Measurements from ENCODE around the gene TRERF1.
"Not testable (repeated sequence)": the region's sequence is repeated elsewhere in the genome, so short reads cannot be mapped to it uniquely, and the experiment has no call there.

TRERF1 gene

GRCh38 chr6:42197555-42198362 is 254.0 kb downstream of the TRERF1 start:
- TF ChIP-seq CTCF (IDR thresholded peaks at IDR 0.05; ENCODE audit: extremely low read depth, insufficient read depth, missing control alignments), result no peak
- DNase-seq (ENCODE audit: low spot score), result no peak
- in situ Hi-C loops (cut with MboI; ENCODE audit: low pct_unique_long_range_greater_than_20kb, low sequenced_read_pairs, unreplicated experiment), result no loop called here

DNA sequence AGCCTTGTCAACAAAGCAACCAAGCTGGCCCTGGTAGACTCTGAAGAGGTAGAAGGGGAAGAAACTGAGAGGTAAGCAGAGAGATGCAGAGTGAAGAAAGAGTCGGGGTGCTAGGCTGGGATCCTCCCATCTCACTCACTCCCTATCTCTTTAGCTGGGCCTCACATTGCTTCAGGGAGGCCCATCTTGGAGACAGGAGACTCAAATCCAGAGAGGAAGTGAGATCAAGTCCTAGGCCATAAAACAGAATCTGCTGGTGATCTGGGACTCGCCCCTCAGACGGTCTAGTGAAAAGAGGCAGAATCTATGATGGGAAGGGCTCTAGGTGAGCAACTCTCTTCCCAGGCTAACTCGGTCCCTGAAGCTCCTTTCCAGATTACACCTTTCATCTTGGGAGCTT is 256.3 kb downstream of the TRERF1 start:
- in situ Hi-C loops (cut with MboI; ENCODE audit: low pct_unique_long_range_greater_than_20kb, low sequenced_read_pairs, unreplicated experiment), result no loop called here
- TF ChIP-seq CTCF (IDR thresholded peaks at IDR 0.05; ENCODE audit: extremely low read depth, insufficient read depth, missing control alignments), result no peak
- no peak for DNase-seq (ENCODE audit: low spot score)

- no peak for TF ChIP-seq CTCF (IDR thresholded peaks at IDR 0.05; ENCODE audit: extremely low read depth, insufficient read depth, missing control alignments)
- DNase-seq (ENCODE audit: low spot score), result no peak
- in situ Hi-C loops (cut with MboI; ENCODE audit: low pct_unique_long_range_greater_than_20kb, low sequenced_read_pairs, unreplicated experiment), result no loop called here
These were observed 257.7 kb downstream of the TRERF1 start for GRCh38 chr6:42194056-42194455.

DNA sequence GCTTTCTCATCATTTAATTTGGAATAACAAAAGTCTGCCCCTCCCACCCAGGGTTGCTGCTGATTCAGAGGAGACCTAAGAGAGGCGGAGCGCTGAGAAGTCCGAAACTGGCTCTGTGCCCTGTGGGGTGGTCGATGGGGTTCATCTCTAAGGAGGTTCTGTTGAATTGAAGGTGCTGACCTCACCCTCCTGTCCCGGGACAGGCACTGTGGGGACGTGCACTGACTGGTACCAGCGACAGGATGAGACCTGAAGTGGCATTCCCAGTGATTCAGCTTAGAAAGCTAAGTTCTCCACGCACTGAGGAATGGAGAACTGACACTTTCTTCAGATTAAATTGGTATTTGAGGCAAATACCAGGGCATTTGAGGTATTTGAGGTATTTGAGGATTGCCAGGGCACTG is 258.2 kb downstream of the TRERF1 start:
- DNase-seq (ENCODE audit: low spot score), result no peak
- in situ Hi-C loops (cut with MboI; ENCODE audit: low pct_unique_long_range_greater_than_20kb, low sequenced_read_pairs, unreplicated experiment), result no loop called here
- no peak for TF ChIP-seq CTCF (IDR thresholded peaks at IDR 0.05; ENCODE audit: extremely low read depth, insufficient read depth, missing control alignments)

GRCh38 chr6:42192385-42192784 is 259.3 kb downstream of the TRERF1 start:
- in situ Hi-C loops (cut with MboI; ENCODE audit: low pct_unique_long_range_greater_than_20kb, low sequenced_read_pairs, unreplicated experiment); DNase-seq (ENCODE audit: low spot score): not testable (repeated sequence)

DNA sequence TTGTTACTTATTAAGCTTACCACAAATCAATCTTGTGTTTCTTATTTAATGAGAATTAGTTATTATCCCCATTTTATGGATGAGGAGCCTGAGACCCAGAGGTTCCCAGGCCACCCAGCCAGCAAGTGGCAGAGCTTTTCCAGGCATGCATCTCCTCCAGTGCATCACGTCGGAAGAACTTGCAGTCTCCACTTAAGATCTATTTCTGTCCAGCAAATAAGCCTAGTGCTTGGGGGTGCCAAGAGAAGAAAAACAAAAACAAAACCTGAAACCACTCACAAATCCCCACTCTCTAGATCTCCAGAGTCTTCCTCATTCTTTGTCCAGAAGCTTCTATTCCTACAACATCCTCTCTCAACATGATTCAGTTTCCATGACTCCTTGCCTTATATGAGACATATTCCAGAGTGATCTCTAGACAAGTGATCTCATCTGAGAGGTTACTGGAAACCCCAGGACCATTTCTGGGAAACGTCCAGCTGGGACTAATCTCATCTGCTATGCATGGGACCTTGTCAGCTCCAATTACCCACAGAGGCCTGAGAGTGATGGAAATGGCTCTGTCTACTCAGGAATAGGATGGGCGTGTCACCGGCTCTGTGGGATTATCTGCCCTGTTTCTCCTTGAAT is 261.1 kb downstream of the TRERF1 start:
- no peak for TF ChIP-seq CTCF (IDR thresholded peaks at IDR 0.05; ENCODE audit: extremely low read depth, insufficient read depth, missing control alignments)
- in situ Hi-C loops (cut with MboI; ENCODE audit: low pct_unique_long_range_greater_than_20kb, low sequenced_read_pairs, unreplicated experiment), result no loop called here
- no peak for DNase-seq (ENCODE audit: low spot score)

GRCh38 chr6:42188406-42188805 is 263.3 kb downstream of the TRERF1 start:
- no peak for TF ChIP-seq CTCF (IDR thresholded peaks at IDR 0.05; ENCODE audit: extremely low read depth, insufficient read depth, missing control alignments)
- no peak for DNase-seq (ENCODE audit: low spot score)
- in situ Hi-C loops (cut with MboI; ENCODE audit: low pct_unique_long_range_greater_than_20kb, low sequenced_read_pairs, unreplicated experiment), result no loop called here

Data from GM13977 (cell line).